HG03469 (cell line): Measurements from ENCODE around the gene GJE1.

Source experiments
- ATAC-seq: cut with Tn5 transposase; IDR thresholded peaks from one replicate; pipeline ENCODE4 v1.9.1; 2021; ENCODE audit warnings: mild to moderate bottlenecking, moderate library complexity, moderate number of reproducible peaks; ENCODE audit not compliant: unreplicated experiment

GJE1 gene

GRCh38 chr6:142162780-142163179, 30.1 kb downstream of the GJE1 start:
- no peak for ATAC-seq

GRCh38 chr6:142165227-142165626, 32.5 kb downstream of the GJE1 start:
- ATAC-seq = no peak

GRCh38 chr6:142167071-142167470, 34.3 kb downstream of the GJE1 start:
- no peak for ATAC-seq

GRCh38 chr6:142167486-142167885, 34.8 kb downstream of the GJE1 start:
- ATAC-seq = no peak

- no peak for ATAC-seq
Observed at GRCh38 chr6:142171351-142171750, 38.6 kb downstream of the GJE1 start.

GRCh38 chr6:142172758-142173157, 40.0 kb downstream of the GJE1 start:
- no peak for ATAC-seq

GRCh38 chr6:142173980-142174379, 41.3 kb downstream of the GJE1 start:
- no peak for ATAC-seq

GRCh38 chr6:142174703-142175102, 42.0 kb downstream of the GJE1 start:
- no peak for ATAC-seq

- no peak for ATAC-seq
Observed at GRCh38 chr6:142178129-142178528, 45.4 kb downstream of the GJE1 start.

- ATAC-seq = no peak
Observed at GRCh38 chr6:142182004-142182403, 49.3 kb downstream of the GJE1 start.

- ATAC-seq = no peak
Observed at GRCh38 chr6:142183351-142183750, 50.6 kb downstream of the GJE1 start.

GRCh38 chr6:142184307-142184706, 51.6 kb downstream of the GJE1 start:
- no peak for ATAC-seq
